ENCODE data around the gene SH3GL1.

The SH3GL1 gene, protein sequence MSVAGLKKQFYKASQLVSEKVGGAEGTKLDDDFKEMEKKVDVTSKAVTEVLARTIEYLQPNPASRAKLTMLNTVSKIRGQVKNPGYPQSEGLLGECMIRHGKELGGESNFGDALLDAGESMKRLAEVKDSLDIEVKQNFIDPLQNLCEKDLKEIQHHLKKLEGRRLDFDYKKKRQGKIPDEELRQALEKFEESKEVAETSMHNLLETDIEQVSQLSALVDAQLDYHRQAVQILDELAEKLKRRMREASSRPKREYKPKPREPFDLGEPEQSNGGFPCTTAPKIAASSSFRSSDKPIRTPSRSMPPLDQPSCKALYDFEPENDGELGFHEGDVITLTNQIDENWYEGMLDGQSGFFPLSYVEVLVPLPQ

DNA sequence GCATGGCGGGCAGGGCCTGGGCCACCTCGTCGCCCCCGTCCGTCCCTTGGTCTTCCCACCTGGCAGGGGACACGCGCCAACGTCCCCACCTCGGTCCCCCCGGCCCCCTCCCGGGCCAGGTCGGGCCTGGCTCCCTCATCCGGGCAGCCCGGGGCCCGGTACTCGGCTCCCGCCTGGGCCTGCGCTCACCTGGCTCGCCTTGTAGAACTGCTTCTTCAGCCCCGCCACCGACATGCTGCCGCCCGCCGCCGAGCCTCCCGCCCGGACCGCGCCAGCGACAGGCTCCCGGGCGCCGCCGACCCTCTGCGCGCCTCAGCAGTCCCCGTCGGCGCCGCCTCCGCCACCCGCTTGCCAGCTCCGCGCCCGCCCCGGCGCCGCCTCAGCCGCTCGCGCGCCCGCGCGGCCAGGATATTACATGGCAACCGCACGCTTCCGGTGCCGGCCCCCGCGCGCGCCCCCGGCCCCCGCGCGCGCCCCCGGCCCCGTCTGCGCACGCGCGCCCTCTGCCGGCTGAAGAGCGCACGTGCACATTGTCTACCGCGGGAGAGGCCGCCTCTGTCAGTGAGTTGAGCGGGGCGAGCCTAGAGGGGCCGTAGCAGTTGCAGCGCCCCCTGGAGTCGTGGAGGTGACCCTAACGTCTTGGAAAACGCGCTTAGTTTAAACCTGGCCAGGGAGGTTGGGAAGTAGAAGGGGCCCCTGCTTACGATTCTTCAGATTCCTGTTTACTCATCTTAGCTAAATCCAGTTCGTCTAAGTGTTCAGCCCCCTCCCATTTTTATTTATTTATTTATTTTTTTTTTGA is at the start of gene SH3GL1:
Gene SH3GL1 (minus strand): TSS at position 413 of the 802 bp plus-strand sequence. CDS start 179 bp downstream, at position 234.
- peak; percentile 97 for DNase-seq (ENCODE audit: low read depth)
- Histone ChIP-seq H3K4me1 (ENCODE audit: control insufficient read depth, insufficient read depth, low read length) (peaks cover 38% of the 10 kb centered on the region), H3K27me3 (replicated peaks; ENCODE audit: control insufficient read depth, insufficient read depth, low read length) (no peaks in the 10 kb centered on the region), H3K36me3 (ENCODE audit: control insufficient read depth, insufficient read depth, low read length, severe bottlenecking) (peaks cover 16% of the 10 kb centered on the region), H3K9me3 (ENCODE audit: control insufficient read depth, low read length) (no peaks in the 10 kb centered on the region), H3K4me3 (ENCODE audit: low read length) (peak within 1 kb of the TSS; percentile 91), H3K9ac (ENCODE audit: low read length) (peak within 1 kb of the TSS; percentile 93)

DNA sequence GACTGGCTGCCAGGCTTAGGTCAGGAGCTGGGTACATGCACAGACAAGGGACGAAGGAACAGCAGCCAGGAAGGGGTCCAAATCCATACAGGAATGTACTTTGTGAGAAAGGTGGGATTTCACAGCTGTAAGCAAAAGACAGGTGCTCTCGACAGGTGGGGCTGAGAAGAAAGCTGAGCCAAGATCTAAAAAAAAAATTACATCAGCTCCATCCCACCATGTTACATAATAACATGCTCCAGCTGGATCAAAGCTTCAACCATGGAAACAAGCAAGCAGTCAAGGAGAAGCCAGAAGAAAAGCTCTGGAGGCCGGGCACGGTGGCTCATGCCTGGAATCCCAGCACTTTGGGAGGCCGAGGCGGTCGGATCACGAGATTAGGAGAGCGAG is 49.3 kb upstream of the SH3GL1 start:
- Histone ChIP-seq H3K27me3 (replicated peaks; ENCODE audit: control insufficient read depth, insufficient read depth, low read length) (no peaks in the 10 kb centered on the region), H3K9me3 (ENCODE audit: control insufficient read depth, low read length) (no peaks in the 10 kb centered on the region), H3K4me3 (ENCODE audit: low read length) (no peak overlapping the region), H3K4me1 (ENCODE audit: control insufficient read depth, insufficient read depth, low read length) (peaks cover 25% of the 10 kb centered on the region), H3K9ac (ENCODE audit: low read length) (no peak overlapping the region), H3K36me3 (ENCODE audit: control insufficient read depth, insufficient read depth, low read length, severe bottlenecking) (peaks cover 85% of the 10 kb centered on the region)
- no peak for DNase-seq (ENCODE audit: low read depth)

DNA sequence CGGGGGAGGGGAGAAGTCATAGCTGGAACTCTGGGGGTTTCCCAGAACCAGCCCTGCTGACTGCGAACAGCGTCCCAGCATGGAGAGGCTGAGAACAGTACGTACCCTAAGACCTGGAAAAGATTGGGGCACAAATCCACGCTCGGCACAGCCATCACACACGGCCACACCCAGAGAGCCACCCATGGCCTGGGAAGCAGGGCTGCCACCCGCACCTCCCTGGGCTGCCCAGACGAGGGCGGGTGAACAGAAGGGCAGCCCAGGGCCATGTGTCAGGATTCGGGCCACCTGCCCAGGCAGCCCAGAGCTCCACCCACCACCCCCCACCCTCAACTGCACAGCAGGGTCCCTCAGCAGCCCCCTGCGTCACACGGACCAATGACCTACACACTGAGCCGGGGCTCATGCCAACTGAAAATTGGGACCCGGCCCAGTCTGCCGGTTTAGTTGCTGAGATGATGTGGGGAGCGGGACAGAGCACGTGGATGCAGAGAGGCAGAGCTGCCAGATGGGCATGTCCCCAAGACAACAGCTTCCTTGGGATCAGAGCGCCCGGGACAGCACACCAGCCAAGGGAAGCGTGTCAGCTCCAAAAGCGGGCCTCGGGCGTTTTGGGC is 48.8 kb upstream of the SH3GL1 start:
- Histone ChIP-seq H3K4me1 (ENCODE audit: control insufficient read depth, insufficient read depth, low read length) (peaks cover 20% of the 10 kb centered on the region), H3K36me3 (ENCODE audit: control insufficient read depth, insufficient read depth, low read length, severe bottlenecking) (peaks cover 89% of the 10 kb centered on the region), H3K27me3 (replicated peaks; ENCODE audit: control insufficient read depth, insufficient read depth, low read length) (no peaks in the 10 kb centered on the region), H3K4me3 (ENCODE audit: low read length) (no peak overlapping the region), H3K9me3 (ENCODE audit: control insufficient read depth, low read length) (no peaks in the 10 kb centered on the region), H3K9ac (ENCODE audit: low read length) (no peak overlapping the region)
- no peak for DNase-seq (ENCODE audit: low read depth)

DNA sequence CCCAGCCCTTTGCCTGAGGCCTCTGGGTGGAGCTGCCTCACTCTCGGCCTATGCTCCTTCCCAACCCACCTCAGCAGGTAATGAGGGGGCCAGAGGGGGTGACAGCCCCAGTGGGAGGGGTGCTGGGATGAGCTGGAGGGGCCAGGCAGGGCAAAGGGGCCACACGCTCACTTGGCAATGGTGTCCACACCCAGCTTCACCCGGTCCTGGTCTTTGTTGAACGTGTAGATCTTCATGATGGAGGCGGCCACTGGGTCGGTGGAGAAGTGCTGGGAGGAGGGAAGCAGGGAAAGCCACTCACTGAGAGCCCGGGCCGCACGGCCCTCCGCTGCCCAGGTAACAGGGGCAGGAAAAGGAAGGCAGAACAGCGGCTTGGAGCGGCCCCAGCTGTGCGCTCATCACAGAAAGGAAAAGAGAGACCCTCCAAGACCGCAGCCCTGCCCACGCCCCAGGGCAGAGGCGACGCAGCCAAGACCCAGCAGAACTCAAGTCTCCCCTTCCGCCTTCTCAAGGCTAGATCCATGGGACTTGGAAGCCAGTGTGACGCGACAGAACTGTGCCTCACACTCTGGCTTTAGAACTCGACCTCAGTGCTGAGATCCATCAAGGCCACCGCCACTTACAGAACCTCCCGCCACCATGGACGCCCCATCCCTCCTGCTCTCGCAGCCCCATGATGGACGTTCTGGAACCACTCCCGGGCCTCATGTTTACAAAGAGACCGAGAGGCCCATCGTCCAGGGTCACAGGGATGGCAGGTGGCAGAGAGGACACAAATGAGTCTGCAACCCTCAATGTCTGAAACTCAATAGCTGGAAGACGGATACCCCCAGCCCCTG is 48.0 kb upstream of the SH3GL1 start:
- Histone ChIP-seq H3K36me3 (ENCODE audit: control insufficient read depth, insufficient read depth, low read length, severe bottlenecking) (peaks cover 85% of the 10 kb centered on the region), H3K9me3 (ENCODE audit: control insufficient read depth, low read length) (no peaks in the 10 kb centered on the region), H3K4me3 (ENCODE audit: low read length) (no peak overlapping the region), H3K9ac (ENCODE audit: low read length) (no peak overlapping the region), H3K27me3 (replicated peaks; ENCODE audit: control insufficient read depth, insufficient read depth, low read length) (no peaks in the 10 kb centered on the region), H3K4me1 (ENCODE audit: control insufficient read depth, insufficient read depth, low read length) (peaks cover 16% of the 10 kb centered on the region)
- no peak for DNase-seq (ENCODE audit: low read depth)

DNA sequence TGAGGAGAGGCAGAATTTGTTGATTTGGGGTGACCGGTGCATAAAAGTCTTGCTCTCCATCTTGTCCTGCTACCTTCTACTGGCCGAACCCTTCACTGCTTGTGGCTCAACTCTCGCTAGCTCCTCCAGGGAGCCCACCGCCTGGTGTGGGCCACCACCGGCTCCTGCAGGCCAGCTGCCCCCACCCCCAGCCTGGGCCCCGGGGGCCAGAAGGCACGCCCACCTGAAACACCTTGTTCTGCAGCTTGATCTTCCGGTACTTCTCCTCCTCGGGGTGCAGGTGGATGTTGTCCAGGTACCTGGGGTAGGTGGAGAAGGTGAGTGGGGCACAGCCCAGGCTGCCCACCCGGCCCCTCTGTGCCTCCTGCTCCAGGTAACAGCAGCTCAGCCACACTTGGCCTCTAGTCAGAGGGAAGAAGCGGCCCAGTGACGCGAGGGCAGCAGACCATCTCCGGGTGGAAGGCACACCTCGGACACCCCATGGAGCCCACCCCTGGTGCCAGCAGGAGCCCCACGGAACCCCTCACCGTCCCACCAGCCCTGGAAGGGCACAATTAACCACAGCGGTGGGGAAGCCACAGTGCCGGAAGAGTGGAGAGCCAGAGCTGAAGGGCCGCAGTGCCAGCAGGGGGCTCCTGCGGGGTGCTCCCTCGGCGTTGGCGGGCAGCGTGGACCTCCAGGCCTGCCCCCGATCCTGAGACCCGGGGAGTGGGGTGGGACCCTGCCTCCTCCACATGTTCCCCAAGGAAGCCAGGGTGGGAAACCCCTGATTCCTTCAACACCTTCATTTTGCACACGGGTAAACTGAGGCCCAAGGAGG is 47.2 kb upstream of the SH3GL1 start:
- no peaks in the 10 kb centered on the region for H3K27me3 ChIP-seq (replicated peaks; ENCODE audit: control insufficient read depth, insufficient read depth, low read length)
- H3K9me3 ChIP-seq (ENCODE audit: control insufficient read depth, low read length), result no peaks in the 10 kb centered on the region
- no peak for DNase-seq (ENCODE audit: low read depth)
- H3K4me3 ChIP-seq (ENCODE audit: low read length), result no peak overlapping the region
- peaks cover 16% of the 10 kb centered on the region for H3K4me1 ChIP-seq (ENCODE audit: control insufficient read depth, insufficient read depth, low read length)
- H3K36me3 ChIP-seq (ENCODE audit: control insufficient read depth, insufficient read depth, low read length, severe bottlenecking), result peaks cover 77% of the 10 kb centered on the region
- no peak overlapping the region for H3K9ac ChIP-seq (ENCODE audit: low read length)

DNA sequence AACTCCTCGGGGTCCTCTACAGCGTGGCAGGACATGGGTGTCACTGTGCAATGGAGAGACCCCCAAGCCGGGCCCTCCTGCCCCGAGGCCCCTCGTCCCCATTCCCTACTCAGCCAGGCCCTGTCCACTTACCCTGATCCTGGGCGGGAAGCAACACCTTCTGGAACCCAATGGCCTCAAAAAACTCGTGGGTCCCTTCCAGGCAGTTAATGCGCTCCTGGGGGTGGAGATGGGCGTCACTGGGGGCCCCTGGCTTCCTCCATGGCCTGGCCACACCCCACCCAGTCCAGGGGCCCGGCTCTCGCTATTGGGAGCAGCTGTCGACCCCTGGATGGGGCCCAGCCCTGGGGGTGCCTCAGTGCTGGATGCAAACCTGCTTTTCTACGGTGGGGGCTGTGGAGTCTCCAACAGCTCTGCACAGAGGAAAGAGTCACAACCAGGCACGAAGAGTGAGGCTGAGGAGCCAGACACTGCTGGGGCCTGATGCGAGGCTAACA is 46.4 kb upstream of the SH3GL1 start:
- H3K9ac ChIP-seq (ENCODE audit: low read length), result no peak overlapping the region
- no peak for DNase-seq (ENCODE audit: low read depth)
- peaks cover 69% of the 10 kb centered on the region for H3K36me3 ChIP-seq (ENCODE audit: control insufficient read depth, insufficient read depth, low read length, severe bottlenecking)
- peaks cover 16% of the 10 kb centered on the region for H3K4me1 ChIP-seq (ENCODE audit: control insufficient read depth, insufficient read depth, low read length)
- no peaks in the 10 kb centered on the region for H3K27me3 ChIP-seq (replicated peaks; ENCODE audit: control insufficient read depth, insufficient read depth, low read length)
- H3K4me3 ChIP-seq (ENCODE audit: low read length), result no peak overlapping the region
- H3K9me3 ChIP-seq (ENCODE audit: control insufficient read depth, low read length), result no peaks in the 10 kb centered on the region

DNA sequence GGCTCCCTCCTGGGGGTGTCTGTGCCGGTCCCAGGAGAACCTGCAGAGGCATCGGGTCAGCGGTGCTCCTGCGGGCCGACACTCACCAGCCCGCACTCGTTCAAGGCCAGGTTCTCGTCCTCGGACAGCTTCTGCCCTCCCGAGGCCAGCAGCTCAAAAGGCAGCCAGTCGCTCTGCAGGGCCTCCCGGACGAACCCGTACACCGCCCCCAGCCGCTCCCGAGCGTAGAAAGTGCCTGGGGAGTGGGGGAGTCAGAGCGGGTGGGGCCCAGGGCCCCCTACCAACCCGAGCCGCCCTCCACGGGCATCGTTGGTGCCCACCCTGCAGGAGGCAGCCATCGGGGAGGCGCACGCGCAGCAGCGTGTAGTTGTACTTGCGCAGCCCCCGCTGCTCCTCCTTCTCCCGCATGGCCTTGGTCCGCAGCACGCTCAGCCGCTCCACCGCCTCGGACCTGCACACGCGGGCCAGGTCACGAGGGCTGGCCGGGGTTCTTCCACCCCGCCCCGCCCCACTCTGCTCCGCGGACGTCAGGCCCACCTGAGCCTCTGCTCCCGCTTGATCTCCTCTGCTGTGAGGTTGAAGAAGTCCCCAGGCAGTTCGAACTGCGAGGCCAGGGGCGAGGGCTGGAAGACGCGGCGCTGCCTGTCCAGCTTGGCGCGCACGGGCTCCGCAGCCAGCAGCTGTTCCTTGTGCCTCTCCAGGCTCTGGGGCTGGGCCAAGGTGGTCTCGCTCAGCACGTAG is 45.8 kb upstream of the SH3GL1 start:
- Histone ChIP-seq H3K36me3 (ENCODE audit: control insufficient read depth, insufficient read depth, low read length, severe bottlenecking) (peaks cover 64% of the 10 kb centered on the region), H3K27me3 (replicated peaks; ENCODE audit: control insufficient read depth, insufficient read depth, low read length) (no peaks in the 10 kb centered on the region), H3K4me3 (ENCODE audit: low read length) (no peak overlapping the region), H3K4me1 (ENCODE audit: control insufficient read depth, insufficient read depth, low read length) (peaks cover 16% of the 10 kb centered on the region), H3K9me3 (ENCODE audit: control insufficient read depth, low read length) (no peaks in the 10 kb centered on the region), H3K9ac (ENCODE audit: low read length) (no peak overlapping the region)
- DNase-seq (ENCODE audit: low read depth), result no peak

DNA sequence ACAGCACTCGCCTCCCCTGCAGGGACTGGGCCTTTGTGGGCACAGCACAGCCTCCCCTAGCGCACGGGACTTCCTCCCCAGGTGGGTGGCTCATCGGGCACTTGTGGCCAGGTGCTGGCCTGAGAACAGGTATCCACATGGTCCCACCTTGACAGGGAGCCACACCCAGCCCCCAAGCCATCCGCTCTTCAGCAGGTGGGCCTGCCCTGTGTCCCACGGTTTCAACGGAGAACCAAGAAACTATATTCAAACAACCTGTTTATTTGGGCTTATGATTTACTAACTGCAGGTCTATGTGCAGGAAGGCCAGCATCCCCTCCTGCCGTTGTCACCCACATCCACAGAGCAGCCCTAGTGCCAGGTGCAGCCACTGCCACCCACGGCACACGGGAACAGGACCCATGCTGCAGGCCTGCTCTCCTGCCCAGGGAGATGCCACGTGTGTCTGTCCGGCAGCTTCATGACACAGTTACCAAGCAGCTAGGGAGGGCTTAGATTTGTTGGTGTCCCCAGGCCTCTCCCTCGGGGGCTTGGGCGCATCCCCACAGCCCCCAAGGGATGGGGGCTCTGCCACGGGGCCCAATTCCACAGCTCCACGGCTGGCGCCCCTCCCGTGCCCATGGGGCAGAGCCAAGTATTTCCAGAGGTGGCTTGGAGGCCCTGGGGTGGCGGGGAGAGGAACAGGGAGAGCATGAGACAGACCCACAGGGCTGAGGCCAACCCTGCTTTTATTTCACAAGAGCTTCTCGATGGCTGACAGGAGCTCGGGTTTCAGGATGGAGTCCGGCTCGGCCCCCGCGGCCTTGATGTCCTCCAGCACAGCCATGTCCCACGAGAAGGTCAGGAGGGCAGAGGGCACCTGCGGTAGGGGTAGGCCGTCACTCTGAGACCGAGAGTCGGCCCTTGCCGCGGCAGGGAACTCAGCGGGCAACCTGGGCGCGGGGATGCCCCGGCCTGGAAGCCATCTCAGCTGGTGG is 44.7 kb upstream of the SH3GL1 start:
- no peak overlapping the region for H3K9ac ChIP-seq (ENCODE audit: low read length)
- H3K4me3 ChIP-seq (ENCODE audit: low read length), result no peak overlapping the region
- H3K36me3 ChIP-seq (ENCODE audit: control insufficient read depth, insufficient read depth, low read length, severe bottlenecking), result peaks cover 56% of the 10 kb centered on the region
- H3K27me3 ChIP-seq (replicated peaks; ENCODE audit: control insufficient read depth, insufficient read depth, low read length), result no peaks in the 10 kb centered on the region
- no peaks in the 10 kb centered on the region for H3K9me3 ChIP-seq (ENCODE audit: control insufficient read depth, low read length)
- DNase-seq (ENCODE audit: low read depth), result peak; percentile 35
- H3K4me1 ChIP-seq (ENCODE audit: control insufficient read depth, insufficient read depth, low read length), result peaks cover 16% of the 10 kb centered on the region
